Adrenal gland (tissue), 12 donors: ENCODE measurements around the gene IL12RB2. TPM values are rescaled to one million over a fixed set of nuclear protein-coding genes. Genes with fewer than 3 reads are reported as not detected.

Experiments
- DNase-seq, 7 donors: peaks; one replicate each; pipeline ENCODE4 v3.0.0-alpha.2; 2019 to 2020
- H3K27ac ChIP-seq, 5 donors: fragments of 200-600 bp; sonication (generic) in 4 of 5; 1 replicate in 3 of 5; 2 replicates in 2 of 5; pipeline versions ENCODE4 v1.5.1 to v1.8.0; 2016 to 2020; ENCODE audit warnings: mild to moderate bottlenecking in 1 of 5
- H3K27me3 ChIP-seq: fragments of 200-600 bp; 2 replicates; pipeline ENCODE4 v1.8.0; 2021
- H3K36me3 ChIP-seq, 2 donors: fragments of 200-600 bp; replicated peaks in 1 of 2; 1 replicate in 1 of 2; 2 replicates in 1 of 2; pipeline versions ENCODE4 v1.5.1 to v1.8.0; 2018 to 2022
- H3K4me1 ChIP-seq, 2 donors: fragments of 200-600 bp; replicated peaks in 1 of 2; 1 replicate in 1 of 2; 2 replicates in 1 of 2; pipeline versions ENCODE4 v1.5.1 to v1.8.0; 2018 to 2021
- H3K4me3 ChIP-seq, 4 donors: fragments of 200-600 bp; sonication (generic) in 3 of 4; one replicate each; pipeline ENCODE4 v1.5.1; 2016 to 2018
- H3K9me3 ChIP-seq, 3 donors: fragments of 200-600 bp; sonication (generic) in 1 of 3; replicated peaks in 1 of 3; 1 replicate in 2 of 3; 2 replicates in 1 of 3; pipeline versions ENCODE4 v1.5.1 to v1.8.0; 2016 to 2021
- POLR2A ChIP-seq, 2 donors: fragments of 450-650 bp; IDR thresholded peaks; one replicate each; pipeline ENCODE4 v1.6.1; 2017; ENCODE audit warnings: antibody characterized with exemption in 2 of 2, mild to moderate bottlenecking in 2 of 2, moderate library complexity in 1 of 2
- WGBS, 4 donors: extraction: QIAGEN DNeasy Blood & Tissue Kit in 2 of 4; methylation state at CpG; one replicate each; pipeline versions ENCODE4 v1.1.5 to v1.1.7; 2013 to 2017; 5-methylcytosine and 5-hydroxymethylcytosine counted together
- intact Hi-C, 2 donors: fragments of 100-400 bp; cut with DNase I; formaldehyde crosslinking; loops; one replicate each; pipeline versions ENCODE4 v1.14.1 to v1.15.0; 2022 to 2023
- polyA plus RNA-seq, 3 donors: library from polyadenylated mRNA; stranded (reverse); fragments of 200-250 nt in 2 of 3; fragments of 350-450 nt in 1 of 3; fragmentation: Illumina TruSeq in 1 of 3; extraction: RNeasy Lipid Tissue Mini Kit (QIAGEN cat#74804) in 1 of 3; gene quantifications; one replicate each; pipeline ENCODE4 v1.2.3, GENCODE V29; 2013 to 2014
- total RNA-seq, 9 donors: library from RNA; depleted of rRNA in 4 of 9; stranded (reverse); fragments of >200 nt in 4 of 9; fragments of 120-200 nt in 1 of 9; fragmentation: NEBNext Ultra II Directional in 1 of 9; extraction: Animal tissue kit (Norgen Biotek cat#: 25700) in 1 of 9; gene quantifications; one replicate each; pipeline versions ENCODE4 v1.1.0 to v1.2.4, GENCODE V29; 2013 to 2023
- TF ChIP-seq, protein P1 (sequence below), 6 experiments: fragments of 450-650 bp in 4 of 6; fragments of 200-600 bp in 2 of 6; sonication (generic) in 1 of 6; IDR thresholded peaks; 1 replicate in 5 of 6; 2 replicates in 1 of 6; pipeline versions ENCODE4 v1.5.1 to v1.8.0; 2016 to 2021; ENCODE audit warnings: antibody characterized with exemption in 6 of 6, mild to moderate bottlenecking in 2 of 6, moderate library complexity in 1 of 6
- donor health status: healthy with polysubstance abuse.
- donor health status: Bipolar disorder and iron deficiency.
- donor health status: DM: yes; HTN: yes; CAD: no.
- donor health status: DM: no; HTN: no; CAD: no.
- donor health status: DM: no; HTN: no; CAD: no.
- donor health status: DM: yes; HTN: yes; CAD: no.

IL12RB2 gene
- total and polyA plus RNA-seq, 12 donors = 0.24 to 2.6 (median 0.55) TPM; not detected in 2

DNA sequence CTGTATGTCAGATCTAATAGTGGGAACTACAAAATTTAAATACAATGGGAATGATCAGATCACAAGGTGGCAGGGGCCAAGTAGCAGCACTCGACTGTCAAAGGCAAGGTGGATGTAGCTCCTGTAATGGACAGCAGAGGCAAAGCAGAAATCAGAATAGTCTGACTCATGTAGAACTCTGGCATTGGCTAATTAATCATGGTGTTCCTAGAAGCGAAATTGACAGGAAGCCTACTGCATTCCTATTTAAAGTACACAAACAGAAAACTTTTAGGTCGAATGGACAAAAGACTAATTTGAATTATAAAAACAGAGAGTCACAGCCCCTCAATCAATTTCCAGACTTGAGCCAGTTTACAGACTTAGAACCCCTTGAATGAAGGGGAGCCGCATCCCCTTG, 17.4 kb upstream of the IL12RB2 start:
- intact Hi-C loops = no loop called here
- no peak for DNase-seq
- TF ChIP-seq, protein P1, sequence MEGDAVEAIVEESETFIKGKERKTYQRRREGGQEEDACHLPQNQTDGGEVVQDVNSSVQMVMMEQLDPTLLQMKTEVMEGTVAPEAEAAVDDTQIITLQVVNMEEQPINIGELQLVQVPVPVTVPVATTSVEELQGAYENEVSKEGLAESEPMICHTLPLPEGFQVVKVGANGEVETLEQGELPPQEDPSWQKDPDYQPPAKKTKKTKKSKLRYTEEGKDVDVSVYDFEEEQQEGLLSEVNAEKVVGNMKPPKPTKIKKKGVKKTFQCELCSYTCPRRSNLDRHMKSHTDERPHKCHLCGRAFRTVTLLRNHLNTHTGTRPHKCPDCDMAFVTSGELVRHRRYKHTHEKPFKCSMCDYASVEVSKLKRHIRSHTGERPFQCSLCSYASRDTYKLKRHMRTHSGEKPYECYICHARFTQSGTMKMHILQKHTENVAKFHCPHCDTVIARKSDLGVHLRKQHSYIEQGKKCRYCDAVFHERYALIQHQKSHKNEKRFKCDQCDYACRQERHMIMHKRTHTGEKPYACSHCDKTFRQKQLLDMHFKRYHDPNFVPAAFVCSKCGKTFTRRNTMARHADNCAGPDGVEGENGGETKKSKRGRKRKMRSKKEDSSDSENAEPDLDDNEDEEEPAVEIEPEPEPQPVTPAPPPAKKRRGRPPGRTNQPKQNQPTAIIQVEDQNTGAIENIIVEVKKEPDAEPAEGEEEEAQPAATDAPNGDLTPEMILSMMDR (IDR thresholded peaks at IDR 0.05) = no peak
- TF ChIP-seq POLR2A (IDR thresholded peaks at IDR 0.05) = no peak
- Histone ChIP-seq H3K36me3 (no peaks in the 10 kb centered on the region), H3K4me3 (no peak overlapping the region), H3K9me3 (no peaks in the 10 kb centered on the region), H3K27ac (no peak overlapping the region), H3K4me1 (no peaks in the 10 kb centered on the region), H3K27me3 (no peaks in the 10 kb centered on the region)
- 48 to 64% (median 61%) methylated on average over 4 of the region's 4 CpGs for WGBS, 4 donors

DNA sequence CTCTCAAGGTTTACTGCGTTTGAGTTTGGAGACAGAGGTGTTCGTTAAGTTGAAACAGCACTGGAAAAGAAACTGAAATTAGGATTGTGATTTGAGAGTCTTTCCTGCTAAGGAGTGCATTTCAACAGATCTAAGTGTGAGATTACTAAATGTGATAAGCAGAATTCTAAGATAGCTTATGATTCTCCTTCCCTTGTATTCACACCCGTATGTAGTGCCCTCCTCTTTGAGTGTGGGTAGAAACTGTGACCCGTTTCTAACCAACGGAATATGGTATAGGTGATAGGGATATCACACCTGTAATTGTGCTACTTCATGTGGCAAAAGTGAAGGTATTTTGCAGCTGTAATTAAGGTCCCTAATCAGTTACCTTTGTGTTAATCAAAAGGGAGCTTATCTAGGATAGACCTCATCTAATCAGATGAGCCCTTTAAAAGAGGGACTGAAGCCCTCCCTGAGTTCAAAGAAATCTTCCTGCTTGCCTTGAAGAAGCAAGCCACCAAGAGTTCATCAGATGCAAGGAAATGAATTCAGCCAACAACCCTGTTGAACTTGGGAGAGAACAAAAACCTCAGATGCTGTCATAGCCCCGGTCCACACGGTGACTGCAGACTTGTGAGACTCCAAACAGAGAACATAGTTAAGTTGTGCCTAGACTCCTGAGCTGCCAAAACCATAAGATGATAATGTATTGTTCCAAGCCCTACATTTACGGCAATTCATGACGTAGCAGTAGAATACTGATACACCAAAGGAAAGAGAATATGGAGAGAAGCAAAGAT, 12.6 kb upstream of the IL12RB2 start:
- H3K9me3 ChIP-seq = no peaks in the 10 kb centered on the region
- no peak for DNase-seq
- TF ChIP-seq, protein P1 (IDR thresholded peaks at IDR 0.05) = no peak
- TF ChIP-seq POLR2A (IDR thresholded peaks at IDR 0.05) = no peak
- no peak overlapping the region for H3K27ac ChIP-seq
- WGBS, 4 donors = 88 to 92% (median 90%) methylated on average over 9 of the region's 9 CpGs
- no peaks in the 10 kb centered on the region for H3K36me3 ChIP-seq
- intact Hi-C loops = no loop called here
- H3K4me1 ChIP-seq = no peaks in the 10 kb centered on the region
- no peaks in the 10 kb centered on the region for H3K27me3 ChIP-seq
- H3K4me3 ChIP-seq = no peak overlapping the region

DNA sequence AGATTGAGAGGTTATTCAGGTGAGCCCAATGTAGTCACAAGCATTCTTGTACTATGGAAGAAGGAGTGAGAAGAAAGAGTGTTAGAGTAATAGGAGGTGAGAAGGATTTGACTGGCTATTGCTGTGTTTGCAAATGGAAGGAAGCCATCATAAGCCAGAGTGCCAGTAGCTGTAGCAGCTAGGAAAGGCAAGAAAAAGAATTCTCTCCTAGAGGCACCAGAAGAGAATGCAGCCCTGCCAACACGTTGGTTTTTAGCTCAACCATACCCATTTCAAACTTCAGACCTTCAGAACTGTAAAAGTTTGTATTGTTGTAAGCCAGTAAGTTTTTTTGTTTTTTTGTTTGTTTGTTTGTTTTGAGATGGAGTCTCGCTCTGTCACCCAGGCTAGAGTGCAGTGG, 8.9 kb upstream of the IL12RB2 start:
- H3K4me3 ChIP-seq = no peak overlapping the region
- H3K36me3 ChIP-seq = no peaks in the 10 kb centered on the region
- intact Hi-C loops = no loop called here
- no peaks in the 10 kb centered on the region for H3K9me3 ChIP-seq
- TF ChIP-seq POLR2A (IDR thresholded peaks at IDR 0.05) = no peak
- TF ChIP-seq, protein P1 (IDR thresholded peaks at IDR 0.05) = no peak
- WGBS, 4 donors = 47 to 62% (median 52%) methylated on average over 2 of the region's 2 CpGs
- no peak overlapping the region for H3K27ac ChIP-seq
- no peak for DNase-seq
- H3K4me1 ChIP-seq = no peaks in the 10 kb centered on the region
- no peaks in the 10 kb centered on the region for H3K27me3 ChIP-seq

DNA sequence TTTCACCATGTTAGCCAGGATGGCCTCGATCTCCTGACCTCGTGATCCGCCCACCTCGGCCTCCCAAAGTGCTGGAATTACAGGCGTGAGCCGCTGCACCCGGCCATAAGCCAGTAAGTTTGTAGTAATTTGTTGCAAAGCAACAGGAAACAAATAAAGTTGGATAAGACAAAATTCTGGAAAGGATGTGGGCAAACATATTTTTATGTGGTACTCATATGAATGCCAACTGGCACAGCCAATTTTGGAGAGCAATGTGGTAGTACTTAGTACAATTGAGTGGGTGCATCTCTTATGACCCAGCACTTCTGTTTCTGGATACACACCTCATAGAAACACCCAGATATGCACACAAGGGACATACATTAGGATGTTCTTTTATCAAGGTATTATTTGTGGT, 8.4 kb upstream of the IL12RB2 start:
- WGBS, 4 donors = 92 to 99% (median 96%) methylated on average over 7 of the region's 7 CpGs
- intact Hi-C loops = no loop called here
- DNase-seq = no peak
- Histone ChIP-seq H3K36me3 (no peaks in the 10 kb centered on the region), H3K4me3 (no peak overlapping the region), H3K27ac (no peak overlapping the region), H3K9me3 (no peaks in the 10 kb centered on the region), H3K4me1 (no peaks in the 10 kb centered on the region), H3K27me3 (no peaks in the 10 kb centered on the region)
- no peak for TF ChIP-seq POLR2A (IDR thresholded peaks at IDR 0.05)
- TF ChIP-seq, protein P1 (IDR thresholded peaks at IDR 0.05) = no peak
